ENCODE measurements around the gene NF2. TPM values are rescaled to one million over a fixed set of nuclear protein-coding genes. Genes with fewer than 3 reads are reported as not detected.

NF2 gene
- total RNA-seq, 6 experiments from 2014 or later, result 9.6 to 24.8 (median 14.0) TPM

- no peak overlapping the region for H3K4me3 ChIP-seq
- H3K27me3 ChIP-seq, result no peaks in the 10 kb centered on the region
- no peaks in the 10 kb centered on the region for H3K36me3 ChIP-seq
- no peaks in the 10 kb centered on the region for H3K9me3 ChIP-seq
- peaks cover 0 to 4% (median 2%) of the 10 kb centered on the region in 4 donors for H3K4me1 ChIP-seq
- no peak for TF ChIP-seq CTCF (IDR thresholded peaks at IDR 0.05)
- no peak for TF ChIP-seq POLR2A (IDR thresholded peaks at IDR 0.05)
- WGBS (ENCODE audit: insufficient coverage, low coverage, low lambda C conversion rate, missing lambda C conversion rate), result 79% methylated on average over 10 of the region's 10 CpGs
- intact Hi-C loops (cut with DNase I), result no loop called here
- DNase-seq (no peak), ATAC-seq (no peak)
- H3K27ac ChIP-seq, result no peak overlapping the region
Observed at GRCh38 chr22:29628996-29629902, 25.8 kb downstream of the NF2 start.

GRCh38 chr22:29629903-29630516 is 26.6 kb downstream of the NF2 start:
- 83% methylated on average over 2 of the region's 2 CpGs for WGBS (ENCODE audit: insufficient coverage, low coverage, low lambda C conversion rate, missing lambda C conversion rate)
- ATAC-seq (no peak), DNase-seq (no peak)
- no peaks in the 10 kb centered on the region for H3K36me3 ChIP-seq
- H3K4me1 ChIP-seq, result peaks cover 0 to 4% (median 2%) of the 10 kb centered on the region in 4 donors
- TF ChIP-seq CTCF (IDR thresholded peaks at IDR 0.05) (no peak), POLR2A (IDR thresholded peaks at IDR 0.05) (no peak)
- no peaks in the 10 kb centered on the region for H3K9me3 ChIP-seq
- H3K27me3 ChIP-seq, result no peaks in the 10 kb centered on the region
- H3K27ac ChIP-seq, result no peak overlapping the region
- H3K4me3 ChIP-seq, result no peak overlapping the region
- intact Hi-C loops (cut with DNase I), result no loop called here

GRCh38 chr22:29630987-29631386 is 27.6 kb downstream of the NF2 start:
- WGBS (ENCODE audit: insufficient coverage, low coverage, low lambda C conversion rate, missing lambda C conversion rate), result 87% methylated on average over 4 of the region's 6 CpGs
- Histone ChIP-seq H3K4me3 (no peak overlapping the region), H3K36me3 (no peaks in the 10 kb centered on the region), H3K9me3 (no peaks in the 10 kb centered on the region), H3K27me3 (no peaks in the 10 kb centered on the region), H3K27ac (no peak overlapping the region), H3K4me1 (peaks cover 0 to 4% (median 0%) of the 10 kb centered on the region in 4 donors)
- ATAC-seq (no peak), DNase-seq (no peak)
- TF ChIP-seq POLR2A (IDR thresholded peaks at IDR 0.05), result no peak
- TF ChIP-seq CTCF (IDR thresholded peaks at IDR 0.05), result no peak
- intact Hi-C loops (cut with DNase I), result no loop called here

GRCh38 chr22:29631725-29632124 is 28.3 kb downstream of the NF2 start:
- TF ChIP-seq CTCF (IDR thresholded peaks at IDR 0.05) (no peak), POLR2A (IDR thresholded peaks at IDR 0.05) (no peak)
- no peak for DNase-seq
- no peak overlapping the region for H3K4me3 ChIP-seq
- no peaks in the 10 kb centered on the region for H3K4me1 ChIP-seq
- ATAC-seq, result no peak
- H3K36me3 ChIP-seq, result no peaks in the 10 kb centered on the region
- H3K9me3 ChIP-seq, result no peaks in the 10 kb centered on the region
- intact Hi-C loops (cut with DNase I), result no loop called here
- H3K27me3 ChIP-seq, result no peaks in the 10 kb centered on the region
- 63% methylated on average over 1 of the region's 1 CpG for WGBS (ENCODE audit: insufficient coverage, low coverage, low lambda C conversion rate, missing lambda C conversion rate)
- no peak overlapping the region for H3K27ac ChIP-seq

All from right lobe of liver (tissue), 6 donors.